Erythroblast (primary cell): ENCODE results near the gene SLC30A3.

Experiments used
- DNase-seq, 2 experiments: peaks; one replicate each; lab custom pipeline; 2025; lab: John Stamatoyannopoulos, UW
- GATA1 ChIP-seq: IDR thresholded peaks from 2 replicates; pipeline ENCODE4 v1.6.1; 2011; ENCODE audit warnings: low read depth, mild to moderate bottlenecking, control low read depth, low read length, moderate library complexity
- POLR2A ChIP-seq: IDR thresholded peaks from 2 replicates; pipeline ENCODE4 v1.6.1; 2011; ENCODE audit warnings: mild to moderate bottlenecking, low read length

The SLC30A3 gene

GRCh38 chr2:27241761-27242613, 20.9 kb downstream of the SLC30A3 start:
- DNase-seq = no peak
- TF ChIP-seq GATA1 = no peak
- TF ChIP-seq POLR2A = no peak

GRCh38 chr2:27240406-27240805, 22.4 kb downstream of the SLC30A3 start:
- no peak for DNase-seq
- TF ChIP-seq GATA1 (no peak), POLR2A (no peak)

DNA sequence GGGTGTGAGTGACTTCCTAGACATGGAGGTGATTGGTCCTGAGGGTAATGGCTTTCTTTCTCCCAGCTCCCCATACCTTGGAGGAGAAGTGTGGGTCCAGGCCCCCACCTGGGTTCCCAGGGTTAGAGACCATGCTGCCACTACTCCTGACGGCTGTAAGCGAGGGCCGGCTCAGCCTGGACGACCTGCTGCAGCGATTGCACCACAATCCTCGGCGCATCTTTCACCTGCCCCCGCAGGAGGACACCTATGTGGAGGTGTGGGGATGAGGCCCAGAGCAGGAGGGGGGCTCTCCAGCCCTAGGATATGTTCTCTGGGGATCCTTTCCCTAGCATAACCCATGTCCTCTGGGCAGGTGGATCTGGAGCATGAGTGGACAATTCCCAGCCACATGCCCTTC, 23.9 kb downstream of the SLC30A3 start:
- no peak for TF ChIP-seq GATA1
- TF ChIP-seq POLR2A = no peak
- DNase-seq = no peak

GRCh38 chr2:27237341-27237945, 25.4 kb downstream of the SLC30A3 start:
- DNase-seq = no peak
- TF ChIP-seq GATA1 (no peak), POLR2A (no peak)

- no peak for DNase-seq
- TF ChIP-seq POLR2A (no peak), GATA1 (no peak)
Measured at GRCh38 chr2:27236626-27237025, 26.2 kb downstream of the SLC30A3 start.

DNA sequence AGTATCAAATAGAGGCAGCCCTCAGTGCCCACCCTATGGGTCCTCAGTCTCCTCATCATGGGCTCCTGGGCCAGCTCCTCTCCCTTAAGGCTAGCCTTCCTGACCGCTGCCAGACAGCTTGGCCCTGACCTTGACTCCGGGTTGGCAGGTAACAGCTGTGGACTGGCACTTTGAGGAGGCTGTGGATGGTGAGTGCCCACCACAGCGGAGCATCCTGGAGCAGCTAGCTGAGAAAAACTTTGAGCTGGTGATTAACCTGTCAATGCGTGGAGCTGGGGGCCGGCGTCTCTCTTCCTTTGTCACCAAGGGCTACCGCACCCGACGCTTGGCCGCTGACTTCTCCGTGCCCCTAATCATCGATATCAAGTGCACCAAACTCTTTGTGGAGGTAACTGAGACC, 26.7 kb downstream of the SLC30A3 start:
- DNase-seq = no peak
- TF ChIP-seq GATA1 (no peak), POLR2A (no peak)

GRCh38 chr2:27233341-27233740, 29.5 kb downstream of the SLC30A3 start:
- TF ChIP-seq POLR2A (no peak), GATA1 (no peak)
- no peak for DNase-seq

GRCh38 chr2:27231921-27232320, 30.9 kb downstream of the SLC30A3 start:
- TF ChIP-seq GATA1 (no peak), POLR2A (no peak)
- no peak for DNase-seq

- no peak for DNase-seq
- TF ChIP-seq POLR2A (no peak), GATA1 (no peak)
Measured at GRCh38 chr2:27227501-27227900, 35.3 kb downstream of the SLC30A3 start.

DNA sequence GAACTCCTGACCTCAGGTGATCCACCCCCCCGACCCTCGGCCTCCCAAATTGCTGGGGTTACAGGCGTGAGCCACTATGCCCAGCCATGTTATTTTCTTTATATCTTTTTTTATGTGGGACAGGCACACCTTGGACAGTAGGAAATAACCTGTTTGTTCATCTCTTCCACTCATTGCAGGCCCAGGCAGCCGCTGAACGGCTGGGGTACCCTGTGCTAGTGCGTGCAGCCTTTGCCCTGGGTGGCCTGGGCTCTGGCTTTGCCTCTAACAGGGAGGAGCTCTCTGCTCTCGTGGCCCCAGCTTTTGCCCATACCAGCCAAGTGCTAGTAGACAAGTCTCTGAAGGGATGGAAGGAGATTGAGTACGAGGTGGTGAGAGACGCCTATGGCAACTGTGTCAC, 37.3 kb downstream of the SLC30A3 start:
- no peak for DNase-seq
- TF ChIP-seq GATA1 = no peak
- TF ChIP-seq POLR2A = no peak

GRCh38 chr2:27223416-27223815, 39.4 kb downstream of the SLC30A3 start:
- DNase-seq = no peak
- TF ChIP-seq GATA1 (no peak), POLR2A (no peak)

DNA sequence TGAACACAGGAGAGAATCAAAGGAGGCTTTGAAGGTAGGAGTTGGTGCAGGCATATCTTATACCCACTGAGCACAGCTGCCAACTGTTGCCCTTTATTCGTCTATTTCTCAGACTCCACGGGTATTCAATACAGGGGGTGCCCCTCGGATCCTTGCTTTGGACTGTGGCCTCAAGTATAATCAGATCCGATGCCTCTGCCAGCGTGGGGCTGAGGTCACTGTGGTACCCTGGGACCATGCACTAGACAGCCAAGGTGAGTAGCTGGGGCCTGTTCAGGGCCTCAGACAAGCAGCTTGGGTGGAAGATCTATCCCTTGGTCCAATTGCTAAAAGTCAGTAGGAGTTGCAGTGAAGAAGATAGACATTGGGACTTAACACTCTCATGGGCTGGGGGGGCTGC, 40.4 kb downstream of the SLC30A3 start:
- no peak for TF ChIP-seq GATA1
- TF ChIP-seq POLR2A = no peak

DNA sequence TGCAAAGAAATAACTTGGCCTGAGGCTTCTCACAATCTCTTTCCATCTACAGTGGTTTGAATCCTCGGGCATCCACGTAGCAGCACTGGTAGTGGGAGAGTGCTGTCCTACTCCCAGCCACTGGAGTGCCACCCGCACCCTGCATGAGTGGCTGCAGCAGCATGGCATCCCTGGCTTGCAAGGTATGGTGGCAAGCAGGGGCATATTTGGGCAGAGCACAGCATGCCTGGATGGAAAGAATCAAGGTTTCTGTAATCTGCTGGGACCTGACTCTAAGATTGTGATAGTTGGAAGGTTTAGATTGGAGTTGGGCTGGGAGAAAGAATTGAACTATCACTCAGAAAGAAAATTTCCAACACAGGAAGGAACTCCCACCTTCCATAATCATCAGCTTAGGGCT, 41.7 kb downstream of the SLC30A3 start:
- no peak for TF ChIP-seq GATA1
- no peak for TF ChIP-seq POLR2A
- DNase-seq = no peak

More for the DNA sequence above, 40.4 kb downstream of the SLC30A3 start:
- no peak for DNase-seq

GRCh38 chr2:27220091-27220490, 42.8 kb downstream of the SLC30A3 start:
- TF ChIP-seq POLR2A (no peak), GATA1 (no peak)
- DNase-seq = no peak
